ENCODE results near the gene SPACA4.

DNA sequence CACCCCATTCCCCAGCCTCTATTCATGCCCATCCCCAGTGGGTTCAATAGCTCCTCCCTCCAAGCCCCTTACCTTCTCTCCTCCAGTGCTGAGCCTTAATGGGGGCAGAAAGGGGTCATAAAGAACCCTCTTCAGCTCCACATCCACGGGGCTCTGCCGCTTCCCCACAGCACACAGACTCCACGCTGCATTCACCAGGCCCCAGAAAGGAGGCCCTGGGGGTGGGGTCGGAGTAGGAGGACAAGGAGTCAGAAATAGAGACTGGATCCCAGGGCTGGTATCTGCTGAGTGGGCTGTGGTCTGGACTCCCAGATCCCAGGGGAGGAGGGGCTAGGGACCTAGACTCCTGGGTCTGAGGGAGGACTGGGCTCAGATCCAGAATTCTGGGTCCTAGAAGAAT, 37.8 kb downstream of the SPACA4 start:
- no peak for TF ChIP-seq HDGF (IDR thresholded peaks at IDR 0.05; ENCODE audit: borderline replicate concordance)
- no peak for TF ChIP-seq L3MBTL2 (conservative IDR thresholded peaks at IDR 0.05)
- no peak for TF ChIP-seq FOXM1 (IDR thresholded peaks at IDR 0.05; ENCODE audit: borderline replicate concordance)

All from HEK293T (cell line).